Caco-2 (cell line): Measurements from ENCODE around the gene LSM14B. TPM values are rescaled to one million over a fixed set of nuclear protein-coding genes. Genes with fewer than 3 reads are reported as not detected.

Experiments used
- BruUV-seq: library from RNA; stranded (reverse); fragments of 400-500 nt; replicated peaks from 2 replicates; lab custom pipeline; 2021; lab: Mats Ljungman, UMichigan
- CTCF ChIA-PET: fragments of 300-600 bp; sonication (Branson Sonifier 250); formaldehyde crosslinking; loops from one replicate; lab custom pipeline; 2022; ENCODE audit warnings: antibody characterized with exemption; lab: Charles Lee
- POLR2A ChIA-PET: fragments of 300-600 bp; sonication (Branson Sonifier 250); formaldehyde crosslinking; loops from one replicate; lab custom pipeline; 2022; ENCODE audit warnings: antibody characterized with exemption; lab: Charles Lee
- DNase-seq, 2 experiments: peaks; one replicate each; pipeline versions ENCODE4 v3.0.0 to v3.0.0-alpha.2; 2020 to 2022
- H3K27me3 ChIP-seq: replicated peaks from 2 replicates; pipeline ENCODE4 v1.6.0; 2011; ENCODE audit warnings: low read length; ENCODE audit not compliant: control insufficient read depth, insufficient read depth
- H3K36me3 ChIP-seq: 2 replicates; pipeline ENCODE4 v1.5.1; 2011; ENCODE audit warnings: low read length; ENCODE audit not compliant: control insufficient read depth, insufficient read depth
- H3K4me1 ChIP-seq: fragments of 250-450 bp; sonication (Bioruptor Pico); 2 replicates; pipeline ENCODE4 v1.5.1; 2020; ENCODE audit warnings: mild to moderate bottlenecking
- H3K4me3 ChIP-seq: 2 replicates; pipeline ENCODE4 v1.5.1; 2011; ENCODE audit warnings: low read depth, mild to moderate bottlenecking, control low read depth, low read length
- H3K9me3 ChIP-seq: fragments of 250-450 bp; sonication (Bioruptor Pico); 2 replicates; pipeline ENCODE4 v1.5.1; 2020; ENCODE audit warnings: mild to moderate bottlenecking, moderate library complexity
- H3K27ac Mint-ChIP-seq: one replicate; pipeline ENCODE4 v1.8.0; 2022; ENCODE audit warnings: mixed read lengths; ENCODE audit not compliant: unreplicated experiment
- H3K27me3 Mint-ChIP-seq: one replicate; pipeline ENCODE4 v1.8.0; 2022; ENCODE audit warnings: mixed read lengths; ENCODE audit not compliant: insufficient read depth, unreplicated experiment
- H3K36me3 Mint-ChIP-seq: one replicate; pipeline ENCODE4 v1.8.0; 2022; ENCODE audit warnings: mild to moderate bottlenecking, mixed read lengths; ENCODE audit not compliant: insufficient read depth, unreplicated experiment
- H3K4me1 Mint-ChIP-seq: one replicate; pipeline ENCODE4 v1.8.0; 2022; ENCODE audit warnings: low read depth, mixed read lengths; ENCODE audit not compliant: unreplicated experiment
- H3K4me3 Mint-ChIP-seq: one replicate; pipeline ENCODE4 v1.8.0; 2022; ENCODE audit warnings: mild to moderate bottlenecking, moderate library complexity, mixed read lengths; ENCODE audit not compliant: unreplicated experiment
- H3K9me3 Mint-ChIP-seq: one replicate; pipeline ENCODE4 v1.8.0; 2022; ENCODE audit warnings: mixed read lengths; ENCODE audit not compliant: unreplicated experiment
- intact Hi-C: fragments of 100-400 bp; cut with micrococcal nuclease; formaldehyde crosslinking; loops from one replicate; pipeline ENCODE4 v1.10.0; 2022; ENCODE audit not compliant: unreplicated experiment
- total RNA-seq: library from RNA; stranded (reverse); gene quantifications from 2 replicates; pipeline ENCODE4 v1.2.3, GENCODE V29; 2022
- TF ChIP-seq, protein P1 (sequence below), 2 experiments: fragments of 200-600 bp in 1 of 2; IDR thresholded peaks; 1 replicate in 1 of 2; 2 replicates in 1 of 2; pipeline versions ENCODE4 v1.5.1 to v1.8.0; 2011 to 2022; ENCODE audit warnings: antibody characterized with exemption in 1 of 2, control low read depth in 1 of 2, inconsistent platforms in 1 of 2, low read depth in 1 of 2, low read length in 1 of 2, mild to moderate bottlenecking in 1 of 2, moderate library complexity in 1 of 2; ENCODE audit not compliant: insufficient read depth in 1 of 2, severe bottlenecking in 1 of 2, unreplicated experiment in 1 of 2

LSM14B gene
- total RNA-seq, 1 experiment from 2014 or later, result 154 TPM

DNA sequence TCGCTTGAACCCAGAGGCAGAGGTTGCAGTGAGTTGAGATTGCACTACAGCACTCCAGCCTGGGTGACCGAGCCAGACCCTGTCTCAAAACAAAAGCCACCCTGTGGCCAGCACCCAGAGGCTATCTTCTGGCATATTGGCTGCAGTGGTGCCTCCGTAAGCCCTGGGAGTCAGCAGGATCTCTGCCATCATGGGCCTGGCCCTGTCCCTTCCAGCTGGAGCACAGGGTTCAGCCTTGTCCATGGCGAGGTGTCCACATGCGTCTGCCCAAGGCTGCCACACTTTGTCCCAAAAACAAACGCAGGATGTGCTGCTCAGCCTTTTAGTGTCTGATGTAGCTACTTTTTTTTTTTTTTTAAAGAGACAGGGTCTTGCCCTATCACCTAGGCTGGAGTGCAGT is 45.2 kb downstream of the LSM14B start:
- intact Hi-C loops, result no loop called here
- H3K36me3 Mint-ChIP-seq, result peaks cover 84% of the 10 kb centered on the region
- H3K4me1 ChIP-seq, result no peaks in the 10 kb centered on the region
- TF ChIP-seq, protein P1, sequence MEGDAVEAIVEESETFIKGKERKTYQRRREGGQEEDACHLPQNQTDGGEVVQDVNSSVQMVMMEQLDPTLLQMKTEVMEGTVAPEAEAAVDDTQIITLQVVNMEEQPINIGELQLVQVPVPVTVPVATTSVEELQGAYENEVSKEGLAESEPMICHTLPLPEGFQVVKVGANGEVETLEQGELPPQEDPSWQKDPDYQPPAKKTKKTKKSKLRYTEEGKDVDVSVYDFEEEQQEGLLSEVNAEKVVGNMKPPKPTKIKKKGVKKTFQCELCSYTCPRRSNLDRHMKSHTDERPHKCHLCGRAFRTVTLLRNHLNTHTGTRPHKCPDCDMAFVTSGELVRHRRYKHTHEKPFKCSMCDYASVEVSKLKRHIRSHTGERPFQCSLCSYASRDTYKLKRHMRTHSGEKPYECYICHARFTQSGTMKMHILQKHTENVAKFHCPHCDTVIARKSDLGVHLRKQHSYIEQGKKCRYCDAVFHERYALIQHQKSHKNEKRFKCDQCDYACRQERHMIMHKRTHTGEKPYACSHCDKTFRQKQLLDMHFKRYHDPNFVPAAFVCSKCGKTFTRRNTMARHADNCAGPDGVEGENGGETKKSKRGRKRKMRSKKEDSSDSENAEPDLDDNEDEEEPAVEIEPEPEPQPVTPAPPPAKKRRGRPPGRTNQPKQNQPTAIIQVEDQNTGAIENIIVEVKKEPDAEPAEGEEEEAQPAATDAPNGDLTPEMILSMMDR (IDR thresholded peaks at IDR 0.05; ENCODE audit: insufficient read depth in 1 of 2, low read depth in 1 of 2, low read length in 1 of 2, severe bottlenecking in 1 of 2, unreplicated experiment in 1 of 2), result no peak
- H3K36me3 ChIP-seq, result peaks cover 24% of the 10 kb centered on the region
- H3K27me3 Mint-ChIP-seq, result no peaks in the 10 kb centered on the region
- no peaks in the 10 kb centered on the region for H3K9me3 Mint-ChIP-seq
- POLR2A ChIA-PET, result interaction anchor here (0.6 kb wide), 1 partner anchor 44 kb away, joined by 3 read pairs; no protein-coding TSS in a partner anchor
- H3K4me3 ChIP-seq, result no peak overlapping the region
- no TSS peak for BruUV-seq
- CTCF ChIA-PET, result interaction anchor here (0.7 to 1.0 kb wide), 2 partner anchors 25 to 156 kb away, joined by 3 to 4 read pairs; no protein-coding TSS in a partner anchor
- no peak overlapping the region for H3K4me3 Mint-ChIP-seq
- no peaks in the 10 kb centered on the region for H3K4me1 Mint-ChIP-seq
- H3K27ac Mint-ChIP-seq, result no peak overlapping the region
- H3K9me3 ChIP-seq, result no peaks in the 10 kb centered on the region
- no peaks in the 10 kb centered on the region for H3K27me3 ChIP-seq
- DNase-seq, result no peak

DNA sequence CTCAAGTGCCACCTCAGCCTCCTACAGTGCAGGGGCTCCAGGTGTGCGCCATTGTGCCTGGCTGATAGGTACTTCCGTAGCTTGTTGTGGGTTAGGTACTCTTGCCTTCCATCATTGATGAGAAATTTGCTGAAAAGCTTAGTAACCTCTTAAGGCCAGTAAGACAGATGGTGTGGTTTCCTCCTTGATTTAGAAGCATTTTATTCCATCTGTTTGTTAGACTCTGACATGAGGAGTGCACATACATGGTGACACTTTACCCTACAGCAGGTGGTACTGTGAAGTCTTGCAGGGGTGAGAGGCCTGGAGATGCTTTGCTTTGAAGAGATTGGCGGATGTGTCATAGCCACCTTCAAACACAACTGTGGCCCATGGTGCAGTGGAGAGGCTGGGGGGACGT is 45.8 kb downstream of the LSM14B start:
- Mint-ChIP-seq H3K27me3 (no peaks in the 10 kb centered on the region), H3K36me3 (peaks cover 78% of the 10 kb centered on the region), H3K4me3 (no peak overlapping the region), H3K4me1 (no peaks in the 10 kb centered on the region), H3K27ac (no peak overlapping the region), H3K9me3 (no peaks in the 10 kb centered on the region)
- DNase-seq, result no peak
- BruUV-seq, result TSS peak; percentile 17
- H3K4me1 ChIP-seq, result no peaks in the 10 kb centered on the region
- CTCF ChIA-PET, result interaction anchor here (1.0 kb wide), 1 partner anchor 157 kb away, joined by 3 read pairs; no protein-coding TSS in a partner anchor
- no peaks in the 10 kb centered on the region for H3K9me3 ChIP-seq
- H3K27me3 ChIP-seq, result no peaks in the 10 kb centered on the region
- POLR2A ChIA-PET, result no interaction called here
- TF ChIP-seq, protein P1 (IDR thresholded peaks at IDR 0.05; ENCODE audit: insufficient read depth in 1 of 2, low read depth in 1 of 2, low read length in 1 of 2, severe bottlenecking in 1 of 2, unreplicated experiment in 1 of 2), result no peak
- H3K36me3 ChIP-seq, result peaks cover 23% of the 10 kb centered on the region
- intact Hi-C loops, result no loop called here
- H3K4me3 ChIP-seq, result no peak overlapping the region

DNA sequence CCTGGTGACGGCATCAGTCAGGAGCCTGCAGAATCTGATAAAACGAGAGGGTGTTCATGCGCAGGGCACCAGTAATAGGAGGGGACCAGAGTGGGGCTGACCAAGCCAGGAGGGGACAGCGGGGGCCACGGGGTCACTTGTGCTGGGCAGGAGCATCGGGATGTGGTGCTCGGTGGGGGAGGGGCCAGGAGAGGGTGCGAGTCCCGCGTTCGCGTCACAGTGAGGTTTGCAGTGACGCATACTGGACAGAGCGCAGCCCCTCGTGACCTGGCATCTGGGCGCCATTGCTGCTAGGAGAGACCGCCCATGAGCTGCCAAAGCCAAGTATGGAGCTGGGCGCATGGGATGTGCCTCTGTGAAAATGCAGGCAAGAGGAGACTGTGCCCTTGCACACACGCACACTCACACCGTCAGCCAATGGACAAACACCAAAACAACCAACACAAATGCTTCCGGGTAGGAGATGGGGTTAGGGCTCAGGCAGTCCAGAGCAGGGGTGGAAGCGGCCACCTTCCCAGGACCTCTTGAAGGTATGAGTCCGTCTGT is 46.7 kb downstream of the LSM14B start:
- DNase-seq, result no peak
- H3K4me3 Mint-ChIP-seq, result no peak overlapping the region
- intact Hi-C loops, result no loop called here
- H3K27me3 Mint-ChIP-seq, result no peaks in the 10 kb centered on the region
- Histone ChIP-seq H3K27me3 (no peaks in the 10 kb centered on the region), H3K9me3 (no peaks in the 10 kb centered on the region), H3K36me3 (peaks cover 23% of the 10 kb centered on the region), H3K4me1 (no peaks in the 10 kb centered on the region), H3K4me3 (no peak overlapping the region)
- TF ChIP-seq, protein P1 (IDR thresholded peaks at IDR 0.05; ENCODE audit: insufficient read depth in 1 of 2, low read depth in 1 of 2, low read length in 1 of 2, severe bottlenecking in 1 of 2, unreplicated experiment in 1 of 2), result no peak
- H3K27ac Mint-ChIP-seq, result no peak overlapping the region
- BruUV-seq, result no TSS peak
- H3K36me3 Mint-ChIP-seq, result peaks cover 76% of the 10 kb centered on the region
- no peaks in the 10 kb centered on the region for H3K9me3 Mint-ChIP-seq
- H3K4me1 Mint-ChIP-seq, result no peaks in the 10 kb centered on the region
- CTCF ChIA-PET, result no interaction called here
- POLR2A ChIA-PET, result no interaction called here
